HL-60/S4 treated with retinoic acid at 250 ng/mL for 4 days and 3 days (cell line): Measurements from ENCODE around the gene HSFX3.
"Not testable (repeated sequence)": the region's sequence is repeated elsewhere in the genome, so short reads cannot be mapped to it uniquely, and the experiment has no call there.

Experiments
- in situ Hi-C: fragments of 300-500 bp; cut with MboI; formaldehyde crosslinking; loops from 2 replicates; pipeline ENCODE4 v1.7.0; 2022; ENCODE audit warnings: low sequenced_read_pairs

HSFX3 gene, protein sequence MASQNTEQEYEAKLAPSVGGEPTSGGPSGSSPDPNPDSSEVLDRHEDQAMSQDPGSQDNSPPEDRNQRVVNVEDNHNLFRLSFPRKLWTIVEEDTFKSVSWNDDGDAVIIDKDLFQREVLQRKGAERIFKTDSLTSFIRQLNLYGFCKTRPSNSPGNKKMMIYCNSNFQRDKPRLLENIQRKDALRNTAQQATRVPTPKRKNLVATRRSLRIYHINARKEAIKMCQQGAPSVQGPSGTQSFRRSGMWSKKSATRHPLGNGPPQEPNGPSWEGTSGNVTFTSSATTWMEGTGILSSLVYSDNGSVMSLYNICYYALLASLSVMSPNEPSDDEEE

DNA sequence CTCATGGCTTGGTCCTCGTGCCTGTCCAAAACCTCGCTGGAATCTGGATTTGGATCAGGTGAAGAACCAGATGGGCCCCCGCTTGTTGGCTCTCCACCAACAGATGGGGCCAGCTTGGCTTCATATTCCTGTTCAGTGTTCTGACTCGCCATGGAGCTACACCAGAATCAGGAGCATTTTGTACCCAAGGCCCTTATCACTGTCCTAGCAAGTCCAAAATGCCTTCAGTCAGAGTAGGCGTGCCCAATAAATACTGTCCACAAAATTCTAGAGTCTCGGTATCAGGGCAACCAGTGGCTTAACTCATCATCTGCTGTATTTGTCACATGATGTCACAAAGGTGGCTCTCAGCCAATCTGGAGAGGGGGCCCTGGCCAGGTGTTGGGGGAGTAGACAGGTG lies at the start of gene HSFX3:
TSS of gene HSFX3 (minus strand) at position 224 of the 400 bp plus-strand sequence. CDS start at position 152, 72 bp downstream.
- in situ Hi-C loops, result not testable (repeated sequence)

DNA sequence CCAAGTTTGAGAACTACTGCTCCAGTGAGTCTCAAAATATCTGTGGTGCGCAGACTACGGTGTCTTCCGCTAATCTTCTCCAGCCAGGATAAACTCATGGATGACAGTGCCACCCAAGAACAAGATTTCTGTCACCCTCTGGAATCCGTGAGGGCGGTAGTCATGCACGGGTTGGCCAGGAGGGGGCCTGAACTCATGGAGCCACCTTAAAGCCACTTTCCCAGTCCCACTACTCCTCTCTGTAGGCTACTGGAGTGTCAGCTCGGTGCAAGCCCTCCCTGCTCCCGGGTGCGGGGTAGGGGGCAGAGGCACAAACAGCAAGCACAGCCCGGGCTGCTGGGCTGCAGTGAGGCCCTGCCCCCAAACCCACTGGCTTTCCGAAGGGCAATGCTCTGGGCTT lies 48.9 kb upstream of the HSFX3 start:
- in situ Hi-C loops, result not testable (repeated sequence)

DNA sequence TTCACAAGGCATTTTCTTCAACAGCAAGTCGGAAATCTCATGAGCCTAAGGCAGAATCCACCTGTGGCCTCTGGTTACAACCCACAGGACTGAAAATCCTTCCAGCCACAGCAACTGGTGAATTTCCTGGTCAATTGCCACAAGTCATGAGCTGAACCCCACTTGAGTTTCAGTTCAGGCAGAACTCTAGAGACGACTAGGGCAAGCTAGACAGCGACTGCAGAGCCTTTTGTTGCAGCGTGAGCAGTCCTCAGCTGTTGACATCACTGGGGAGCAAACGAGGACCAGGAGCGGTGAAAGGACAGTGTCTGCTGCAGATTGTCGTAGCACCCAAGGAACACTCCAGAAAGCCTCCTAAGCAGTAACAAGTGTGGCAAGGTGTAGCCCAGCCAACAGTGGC lies 46.2 kb upstream of the HSFX3 start:
- in situ Hi-C loops, result not testable (repeated sequence)

DNA sequence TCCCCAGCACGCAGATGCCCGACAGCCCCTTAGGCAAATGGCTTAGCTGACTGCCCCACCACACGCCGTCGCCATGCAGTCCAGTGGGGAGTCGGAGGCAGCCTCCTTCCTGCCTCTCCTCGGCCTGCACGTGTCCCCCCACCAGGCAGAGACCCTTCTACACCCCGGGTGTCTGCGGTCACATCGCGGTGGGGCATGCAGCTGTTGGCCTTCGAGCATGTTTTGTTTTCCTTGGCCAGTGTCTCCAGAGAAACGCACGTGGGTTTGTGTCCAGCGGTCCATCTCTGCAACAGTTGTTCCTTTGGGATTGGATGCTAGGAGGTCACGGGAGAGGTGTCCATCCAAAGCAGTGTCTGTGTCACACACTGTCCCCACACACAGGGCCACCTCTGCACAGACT lies 45.5 kb upstream of the HSFX3 start, which contains the start of gene HSFX2:
TSS of gene HSFX2 (minus strand) at position 101 of the 400 bp plus-strand sequence. CDS start 614 bp downstream, outside the sequence.
- in situ Hi-C loops, result not testable (repeated sequence)

DNA sequence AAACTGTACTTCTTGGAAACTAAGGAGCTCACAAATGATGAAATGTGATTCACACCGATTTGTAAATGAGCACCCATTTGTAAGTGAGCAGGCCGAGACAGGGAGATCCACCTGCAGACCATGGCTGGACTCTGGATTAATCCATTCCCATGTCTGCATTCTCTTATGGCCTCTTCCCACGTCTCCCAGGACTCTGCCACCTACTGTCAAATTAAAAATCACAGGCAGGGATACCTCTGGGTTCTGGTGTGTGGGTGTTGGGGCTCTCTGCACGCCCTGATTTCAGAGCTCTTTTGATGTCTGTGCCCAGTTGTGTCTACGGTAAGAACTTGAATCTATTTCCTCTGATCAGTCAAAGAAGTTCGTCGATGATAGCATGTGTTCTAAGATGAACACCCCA lies 41.3 kb upstream of the HSFX3 start:
- in situ Hi-C loops, result not testable (repeated sequence)

DNA sequence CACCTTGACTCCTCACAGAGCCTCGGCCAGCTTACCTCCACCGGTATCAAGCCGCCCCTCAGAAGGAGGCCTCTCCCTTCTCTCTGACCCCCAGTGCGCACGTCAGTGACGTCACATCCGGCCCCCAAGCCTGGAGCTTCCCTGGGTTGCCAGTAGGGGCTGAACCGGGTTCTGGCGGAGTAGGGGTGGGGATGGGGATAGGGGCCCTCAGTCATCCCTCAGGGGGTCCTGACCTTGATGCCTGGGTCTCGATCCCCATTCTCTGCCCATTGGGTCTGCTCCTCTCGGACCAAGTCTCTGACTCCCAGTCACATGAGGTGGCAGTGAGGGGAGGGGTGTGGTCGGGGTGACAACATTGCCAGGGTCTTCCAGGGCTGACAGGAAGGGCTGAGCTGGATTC lies 37.6 kb upstream of the HSFX3 start, which contains the start of gene MAGEA9B:
TSS of gene MAGEA9B (minus strand) at position 101 of the 400 bp plus-strand sequence. CDS start 4,280 bp downstream, outside the sequence.
- in situ Hi-C loops, result not testable (repeated sequence)

DNA sequence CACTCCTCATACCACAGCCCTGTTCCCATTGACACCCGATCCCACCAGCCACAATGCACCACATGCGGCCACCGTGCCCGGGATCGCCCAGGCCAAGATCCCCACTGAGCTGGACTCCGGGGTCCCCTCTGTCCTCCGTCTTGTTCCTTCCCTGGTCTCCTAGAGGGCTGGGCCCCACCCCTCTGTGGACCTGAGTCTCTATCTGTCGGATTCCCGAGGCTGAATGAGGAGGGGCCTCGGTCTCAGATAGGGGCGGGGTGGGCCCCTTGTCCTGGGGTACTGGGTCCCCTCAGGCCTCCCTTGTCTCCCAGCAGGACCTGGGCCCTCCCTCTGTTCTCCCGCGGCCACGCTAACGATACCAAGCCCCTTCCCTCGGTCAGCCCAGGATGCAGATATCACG lies 35.9 kb upstream of the HSFX3 start:
- in situ Hi-C loops, result not testable (repeated sequence)

DNA sequence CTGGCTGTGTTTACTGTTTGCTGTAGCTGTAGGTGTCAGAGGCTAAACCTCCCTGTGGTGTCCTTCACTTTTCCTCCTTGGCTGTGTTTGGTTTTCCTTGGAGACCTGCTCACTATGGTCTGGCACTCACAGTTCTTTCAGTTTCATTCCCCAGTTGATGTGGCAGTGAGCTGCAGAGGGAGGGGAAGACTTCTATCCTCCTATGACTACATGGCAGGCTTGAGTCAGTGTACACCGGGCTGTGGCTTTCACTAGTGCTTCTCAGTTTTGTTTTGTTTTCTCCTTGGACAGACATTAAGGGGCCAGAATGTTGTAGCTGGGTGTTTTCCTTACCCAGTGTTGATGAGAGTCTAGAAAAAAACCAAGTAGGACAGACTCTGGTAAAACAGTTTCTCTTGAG lies 23.7 kb upstream of the HSFX3 start:
- in situ Hi-C loops, result not testable (repeated sequence)

DNA sequence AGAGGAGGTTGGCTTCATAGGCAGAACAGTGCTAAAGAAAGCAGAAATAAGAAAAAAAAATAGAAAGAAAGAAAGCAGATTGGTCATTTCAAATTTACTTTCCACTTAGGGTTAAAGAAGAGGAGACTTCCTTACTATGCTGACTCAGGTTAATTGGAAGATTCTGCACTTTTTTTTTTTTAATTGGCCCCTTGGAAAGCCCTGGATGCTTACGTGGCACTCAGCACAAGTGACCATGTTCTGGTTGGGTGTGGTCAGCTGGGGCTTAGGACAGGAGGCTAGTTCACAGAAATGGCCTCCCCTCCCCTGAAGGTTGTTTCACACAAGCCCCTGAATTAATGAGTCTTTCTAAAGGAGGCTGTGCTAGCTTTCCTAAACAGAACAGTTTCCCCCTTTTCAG lies 23.0 kb upstream of the HSFX3 start:
- in situ Hi-C loops, result no loop called here

DNA sequence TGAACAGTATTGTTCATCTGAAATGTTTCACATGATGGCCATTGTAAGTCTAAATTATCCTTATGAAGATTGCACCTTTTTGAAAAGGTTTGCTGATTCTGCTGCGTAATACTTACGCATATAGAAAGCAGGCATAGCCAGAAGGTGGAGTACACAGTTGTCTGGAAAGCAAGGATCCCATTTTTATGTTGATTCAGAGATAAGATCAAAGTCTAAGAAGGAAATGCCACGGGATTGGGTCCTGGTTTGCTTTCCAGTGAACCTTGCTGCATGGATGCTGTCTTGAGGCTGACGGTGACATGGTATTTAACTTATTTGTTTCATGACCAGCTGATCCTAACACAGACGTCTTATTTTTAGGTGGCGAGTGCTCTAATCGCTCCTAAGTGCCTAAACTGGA lies 22.0 kb upstream of the HSFX3 start:
- in situ Hi-C loops, result no loop called here

DNA sequence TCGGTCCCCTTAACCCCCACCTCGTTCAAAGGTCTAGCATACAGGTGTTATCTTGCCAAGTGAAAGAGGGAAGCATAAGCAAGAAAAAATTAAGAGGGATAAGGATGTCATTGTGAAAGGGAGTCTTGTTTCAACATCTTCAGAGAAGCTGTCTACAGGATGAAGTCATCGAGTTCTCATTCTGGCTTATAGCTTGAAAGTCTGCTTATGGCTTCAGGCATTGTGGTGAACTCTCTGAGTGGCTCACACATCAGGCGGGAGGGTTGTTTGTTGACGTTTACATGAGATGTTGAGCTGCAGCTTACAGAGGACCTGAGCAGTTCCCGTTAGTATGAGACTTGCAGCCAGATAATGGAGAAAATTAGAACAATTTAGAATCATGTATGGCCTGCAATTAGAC lies 20.9 kb upstream of the HSFX3 start:
- in situ Hi-C loops, result no loop called here

DNA sequence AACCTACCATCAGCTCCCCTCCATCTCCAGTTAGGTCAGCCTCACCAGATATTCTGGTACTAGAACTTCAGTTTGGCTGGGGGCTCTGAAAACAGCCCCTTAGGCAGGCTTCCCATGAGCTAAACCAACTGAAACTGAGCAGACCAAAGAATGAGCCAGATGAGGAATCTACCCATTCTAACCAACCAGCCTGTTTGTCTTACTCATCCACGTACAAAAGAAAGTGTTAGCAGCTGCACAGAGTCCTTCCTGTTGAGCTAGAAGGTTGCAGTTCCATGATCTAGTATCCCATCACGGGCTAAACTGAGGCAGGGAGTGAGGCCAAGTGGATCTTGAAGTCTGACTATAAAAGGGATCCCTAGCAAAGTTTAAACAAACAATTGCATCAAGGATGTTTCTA lies 20.0 kb upstream of the HSFX3 start:
- in situ Hi-C loops, result no loop called here

DNA sequence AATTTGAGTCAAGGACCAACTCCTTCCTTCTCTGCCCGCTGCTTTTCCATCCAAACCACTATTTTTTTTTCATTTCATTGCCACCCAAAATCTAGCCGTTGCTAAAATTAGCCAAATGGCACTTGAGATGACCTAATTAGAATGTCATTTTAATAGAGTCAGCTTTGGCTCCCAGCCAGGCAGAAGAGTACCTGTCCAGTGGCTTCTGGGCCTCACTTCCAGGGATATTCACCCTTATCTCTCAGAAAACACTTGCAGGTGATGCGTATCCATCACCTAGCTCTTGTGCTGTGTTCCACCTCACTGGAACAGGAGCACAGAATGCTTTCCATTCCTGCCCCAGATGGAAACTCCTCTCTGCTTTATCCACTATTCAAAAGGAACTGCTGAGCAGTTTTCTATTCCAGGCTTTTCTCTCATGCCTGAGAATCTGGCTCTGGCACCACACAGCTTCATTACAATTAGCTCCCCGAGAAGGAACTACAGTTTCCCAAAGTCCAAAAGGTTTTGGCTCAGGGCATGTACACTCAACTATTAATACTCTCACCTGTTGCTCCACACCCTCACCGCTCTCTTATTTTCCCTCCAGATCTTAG lies 19.1 kb upstream of the HSFX3 start:
- in situ Hi-C loops, result no loop called here

DNA sequence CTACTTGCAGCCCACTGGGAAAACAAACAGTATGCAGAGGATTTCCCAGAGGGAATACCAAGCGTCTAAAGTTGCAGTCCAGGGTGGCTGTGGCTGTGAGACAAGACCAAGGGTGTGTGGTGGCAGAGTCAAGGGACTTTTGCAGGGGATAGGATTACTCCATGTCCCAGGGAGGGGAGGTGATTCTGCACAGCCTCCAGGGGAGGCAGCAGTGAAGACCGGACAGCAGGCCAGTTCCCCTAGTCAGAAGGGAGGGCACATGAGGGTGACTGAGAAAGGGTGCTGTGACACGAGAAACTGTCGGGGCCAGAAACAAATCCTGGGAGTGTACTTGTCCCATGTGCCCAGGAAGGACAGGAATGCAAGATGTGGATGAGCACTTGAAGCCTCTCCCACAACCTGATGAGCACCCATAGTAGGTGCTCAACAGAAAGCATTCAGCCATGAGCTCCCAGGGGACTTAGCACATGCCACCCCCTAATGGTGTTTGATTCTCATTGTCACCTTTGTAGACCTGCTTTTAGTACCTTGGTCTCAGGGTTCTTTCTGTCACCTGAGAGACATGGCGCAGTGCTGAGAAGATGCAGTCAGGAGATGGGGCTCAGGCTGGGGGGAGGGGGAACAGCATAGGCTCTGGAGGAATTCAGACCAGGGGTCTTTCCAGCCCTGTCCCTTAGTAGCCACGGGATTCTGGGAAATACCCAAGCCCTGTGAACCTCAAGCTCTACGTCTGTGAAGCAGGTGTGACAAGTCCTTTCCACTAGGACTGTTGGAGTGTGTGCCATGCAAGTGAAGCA lies 18.1 kb upstream of the HSFX3 start:
- in situ Hi-C loops, result no loop called here

DNA sequence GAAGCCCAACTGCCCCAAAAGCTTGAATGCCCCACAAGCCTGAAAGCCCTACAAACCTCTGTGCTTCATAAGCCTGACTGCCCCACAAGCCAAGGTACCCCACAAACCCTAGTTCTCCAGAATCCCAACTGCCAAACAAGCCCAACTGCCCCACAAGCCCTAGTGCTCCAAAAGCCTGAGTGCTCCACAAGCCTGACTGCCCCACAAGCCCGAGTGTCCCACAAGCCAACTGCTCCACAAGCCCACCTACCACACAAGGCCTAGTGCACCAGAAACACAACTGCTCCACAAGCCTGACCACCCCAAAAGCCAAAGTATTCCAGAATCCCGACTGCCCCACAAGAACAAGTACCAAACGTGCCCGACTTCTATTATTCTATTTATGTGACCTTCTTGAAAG lies 13.6 kb upstream of the HSFX3 start:
- in situ Hi-C loops, result no loop called here

DNA sequence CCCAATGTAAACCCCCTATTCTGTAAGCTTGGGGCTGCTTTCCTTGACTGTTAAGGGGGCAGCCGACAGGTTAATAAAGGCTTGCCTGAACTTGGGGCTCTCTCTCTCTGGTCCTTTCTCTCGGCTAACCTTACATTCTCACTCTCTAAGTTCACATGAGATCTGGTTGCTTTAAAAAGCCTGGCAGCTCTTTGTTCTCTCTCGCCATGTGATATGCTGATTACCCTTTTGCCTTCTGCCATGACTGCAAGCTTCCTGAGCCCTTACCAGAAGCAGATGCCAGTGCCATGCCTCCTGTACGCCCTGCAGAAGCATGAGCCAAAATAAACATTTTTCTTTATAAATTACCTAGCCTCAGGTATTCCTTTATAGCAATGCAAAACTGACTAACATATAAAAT lies 5.5 kb upstream of the HSFX3 start:
- in situ Hi-C loops, result not testable (repeated sequence)

DNA sequence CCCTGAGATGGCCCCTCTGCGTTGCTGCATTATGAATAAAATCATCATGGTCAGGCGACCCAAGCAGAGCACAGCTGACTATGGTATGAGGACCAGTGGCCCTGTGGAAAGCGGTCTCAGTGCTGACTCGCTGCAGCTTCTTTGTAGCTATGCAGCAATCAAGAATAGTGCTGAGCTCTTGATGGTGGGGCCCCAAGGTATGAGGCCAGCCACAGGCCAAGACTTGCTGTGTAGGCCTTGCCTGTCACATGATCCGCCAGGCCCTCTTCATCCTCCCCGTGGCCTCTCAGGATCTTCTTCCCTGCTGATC lies 2.2 kb upstream of the HSFX3 start:
- in situ Hi-C loops, result not testable (repeated sequence)

DNA sequence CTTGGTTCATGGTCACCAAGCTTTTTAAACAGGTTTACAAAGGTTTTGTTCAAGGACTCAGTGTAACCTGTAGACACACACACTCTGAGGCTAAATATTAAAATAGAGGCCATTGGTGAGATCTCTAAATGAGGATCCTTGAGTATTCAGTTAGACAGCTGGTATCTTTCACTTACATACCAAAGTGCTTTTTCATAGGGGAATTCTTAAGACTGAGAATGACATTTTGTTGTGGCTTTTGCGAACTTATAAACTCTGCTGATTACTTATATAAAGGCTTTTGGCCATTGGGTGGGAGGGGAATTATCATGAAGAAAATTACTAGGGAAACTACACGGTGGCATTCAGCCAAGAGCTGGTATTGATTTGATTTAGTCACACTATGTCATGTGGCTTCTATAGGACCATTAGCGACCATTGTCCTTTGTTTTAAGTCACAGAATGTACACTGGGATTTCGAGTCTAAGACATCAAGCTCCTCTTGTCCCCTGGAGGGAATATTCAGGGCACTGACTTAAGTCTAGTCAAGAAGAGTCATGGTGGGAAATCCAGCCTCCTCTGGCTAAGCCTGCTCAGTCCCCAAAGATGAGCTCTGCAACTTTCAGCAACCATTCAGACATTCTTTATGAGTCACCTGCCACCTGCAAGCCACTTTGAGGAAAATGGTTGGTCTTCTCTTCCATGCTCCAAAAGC lies 1.7 kb upstream of the HSFX3 start:
- in situ Hi-C loops, result not testable (repeated sequence)

DNA sequence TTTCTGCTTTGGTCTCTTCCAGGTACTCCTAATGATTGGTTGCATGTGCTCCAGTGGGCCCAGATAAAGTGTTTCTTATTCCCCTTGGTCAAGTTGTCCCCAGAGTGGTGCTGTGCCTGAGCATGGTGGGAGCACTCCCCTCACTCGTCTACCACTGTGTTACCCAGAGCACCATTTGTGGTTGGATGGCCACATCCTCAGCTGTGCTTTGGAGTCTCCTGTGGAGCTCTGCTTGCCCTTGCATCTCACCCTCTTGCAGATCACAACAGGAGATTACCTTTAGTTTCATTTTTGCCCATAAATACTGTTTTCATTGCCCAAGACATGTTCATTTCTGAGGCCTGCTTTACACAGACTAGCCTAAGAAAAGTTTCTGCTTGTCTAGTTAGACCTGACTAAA lies 730 bp upstream of the HSFX3 start:
- in situ Hi-C loops, result not testable (repeated sequence)

DNA sequence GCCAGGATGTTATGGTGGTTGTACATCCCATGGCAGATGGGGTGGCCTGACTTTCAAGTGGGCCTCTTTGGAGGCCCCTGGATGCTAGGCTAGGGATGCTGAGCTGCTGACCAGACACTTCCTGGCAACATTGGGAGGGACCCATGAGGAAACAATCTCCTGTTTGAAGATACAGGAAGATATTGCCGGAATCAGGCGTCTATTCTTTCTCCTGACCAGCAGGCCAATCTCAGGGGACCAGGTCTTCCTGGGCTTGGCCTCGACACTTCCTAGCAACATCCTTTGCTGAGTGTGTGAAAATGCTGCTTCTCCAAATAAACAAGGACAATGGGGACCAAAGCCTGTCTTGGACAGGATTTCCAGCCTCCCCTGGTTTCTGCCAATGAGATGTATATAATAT lies 1.9 kb downstream of the HSFX3 start:
- in situ Hi-C loops, result not testable (repeated sequence)

DNA sequence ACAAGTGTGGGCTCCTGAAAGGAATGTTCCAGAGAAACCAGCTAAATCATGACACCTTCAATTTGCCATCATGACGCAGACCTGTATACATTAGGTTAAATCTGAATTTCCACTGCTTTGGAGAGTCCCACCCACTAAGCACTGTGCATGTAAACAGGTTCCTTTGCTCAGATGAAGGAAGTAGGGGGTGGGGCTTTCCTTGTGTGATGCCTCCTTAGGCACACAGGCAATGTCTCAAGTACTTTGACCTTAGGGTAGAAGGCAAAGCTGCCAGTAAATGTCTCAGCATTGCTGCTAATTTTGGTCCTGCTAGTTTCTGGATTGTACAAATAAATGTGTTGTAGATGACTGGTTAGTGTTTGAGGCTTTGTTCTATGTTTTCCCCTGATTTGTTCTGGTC lies 2.8 kb downstream of the HSFX3 start:
- in situ Hi-C loops, result not testable (repeated sequence)
